ENCODE data around the gene RSPH1.

DNA sequence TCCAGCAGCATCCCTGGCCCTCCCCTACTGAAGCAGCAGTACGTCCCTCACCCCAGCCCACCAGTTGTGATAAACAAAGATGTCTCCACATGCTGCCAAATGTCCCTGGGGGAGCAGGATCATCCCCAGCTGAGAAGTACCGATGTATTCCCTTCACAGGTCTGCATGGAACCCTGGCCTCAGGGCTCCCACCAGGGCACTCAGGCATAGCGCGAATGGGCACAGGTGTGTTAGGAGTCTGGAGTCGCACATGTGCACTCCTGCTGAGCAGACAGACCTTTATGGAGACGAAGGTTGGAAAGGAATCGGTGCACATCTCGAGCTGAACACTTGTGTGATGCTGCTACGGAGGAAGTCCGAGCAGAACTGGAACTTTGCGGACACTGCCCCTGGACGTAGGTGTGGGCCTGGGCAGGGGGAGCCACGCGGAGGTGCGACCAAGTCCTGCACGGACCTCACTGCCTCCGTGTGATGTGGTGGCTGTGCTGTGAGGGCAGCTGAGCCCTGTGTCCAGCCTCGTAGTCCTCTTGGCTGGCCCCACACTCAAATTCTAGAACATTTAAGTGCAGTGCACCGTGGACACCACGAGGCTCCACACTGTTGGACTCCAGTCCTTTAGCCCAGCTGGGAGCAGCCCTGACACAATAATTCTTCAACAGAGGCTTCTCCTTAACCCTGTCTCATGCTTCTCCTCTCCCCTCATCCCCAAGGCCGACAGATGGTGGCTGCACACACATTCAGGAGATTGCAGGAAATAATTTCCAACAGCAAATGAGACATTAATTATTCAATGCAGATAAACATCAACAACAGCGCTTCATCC is 43.4 kb downstream of the RSPH1 start:
- TF ChIP-seq EZH2 (IDR thresholded peaks at IDR 0.05), result no peak
- no peak for TF ChIP-seq POLR2AphosphoS5 (IDR thresholded peaks at IDR 0.05; ENCODE audit: borderline replicate concordance, low read depth, low read length)
- TF ChIP-seq FOXP2 (optimal IDR thresholded peaks at IDR 0.05; ENCODE audit: control extremely low read depth, extremely low read length, insufficient read depth), result no peak
